ENCODE data around the gene TOX3. TPM values are rescaled to one million over a fixed set of nuclear protein-coding genes. Genes with fewer than 3 reads are reported as not detected.

Gene TOX3
- total and polyA plus RNA-seq, 2 of the 13 experiments (the other 11 are each of a cell fraction or from before 2014, with no cell fraction given) = 14.5 to 98.6 TPM

DNA sequence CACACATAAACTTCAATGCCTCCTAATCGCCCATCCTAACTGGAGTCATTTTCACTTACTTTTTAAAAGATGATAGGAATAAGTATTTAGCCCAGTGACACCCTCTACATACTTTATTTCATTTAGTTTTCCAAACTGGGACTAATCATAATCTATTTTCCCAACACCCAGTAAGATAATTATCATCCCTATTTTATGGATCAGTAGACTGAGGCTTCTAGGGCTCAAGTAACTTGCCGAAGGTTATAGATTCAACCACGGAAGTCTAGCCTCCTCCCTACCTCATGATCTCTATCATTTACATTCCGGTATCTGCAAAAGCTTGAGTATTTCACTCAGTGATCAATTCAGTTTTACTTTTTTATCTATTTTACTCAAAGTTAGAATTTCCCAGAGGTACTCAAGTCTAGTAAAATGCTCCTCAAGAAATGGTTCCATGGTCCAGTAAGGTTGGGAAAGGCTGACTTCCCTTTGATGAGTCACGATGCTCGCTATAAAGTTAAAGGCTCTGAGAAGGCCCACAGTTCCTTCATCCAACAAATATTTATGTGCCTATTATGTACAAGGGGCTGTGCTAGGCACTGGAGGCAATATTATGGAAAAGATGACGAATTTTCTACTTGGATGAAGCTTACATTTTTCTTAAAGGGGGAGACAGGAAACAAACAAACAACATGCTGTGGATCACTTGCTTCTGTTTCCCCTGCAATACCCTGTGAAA, 75.1 kb downstream of the TOX3 start:
- Histone ChIP-seq H3K9ac (ENCODE audit: insufficient read depth, low read depth, low read length) (no peak overlapping the region), H3K27me3 (ENCODE audit: control insufficient read depth in 1 of 2, insufficient read depth in 2 of 2, low read length in 2 of 2) (no peaks in the 10 kb centered on the region), H3K27ac (ENCODE audit: extremely low read length, insufficient read depth, low read length) (no peak overlapping the region), H3K79me2 (ENCODE audit: insufficient read depth, low read length) (peaks cover 72% of the 10 kb centered on the region), H2AFZ (ENCODE audit: low read length) (no peak overlapping the region), H3K9me3 (ENCODE audit: low read length) (no peaks in the 10 kb centered on the region), H3K4me3 (replicated peaks in 1 of 3; ENCODE audit: insufficient read depth in 1 of 3, low read depth in 2 of 3, low read length in 3 of 3) (no peak overlapping the region), H3K36me3 (replicated peaks in 1 of 2; ENCODE audit: control insufficient read depth in 1 of 2, insufficient read depth in 2 of 2, low read length in 2 of 2) (peaks cover 4 to 28% of the 10 kb centered on the region in 2 experiments; a peak in 3 of 5 replicates), H4K20me1 (ENCODE audit: insufficient read depth, low read length) (peaks cover 5% of the 10 kb centered on the region; the same call in 1 of the 2 replicates), H3K4me2 (ENCODE audit: low read depth, low read length) (no peak overlapping the region), H3K4me1 (ENCODE audit: insufficient read depth, low read length) (0 out of 2 replicates have a peak, but pooled peaks cover 6% of the 10 kb centered on the region)
- BruUV-seq (replicated peaks) = no TSS peak
- DNase-seq (ENCODE audit: low spot score) (no peak), ATAC-seq (no peak), FAIRE-seq (no peak)
- WGBS (ENCODE audit: low lambda C conversion rate) = 97% methylated on average over 7 of the region's 7 CpGs
- ChIA-PET CTCF (ENCODE audit: low intra/inter-chr PET ratio, low total read pairs) (no interaction called here), POLR2A (interaction anchor here (1.5 kb wide), 1 partner anchor 102 kb away, joined by 4 read pairs; no protein-coding TSS in a partner anchor)
- intact Hi-C loops (cut with micrococcal nuclease; ENCODE audit: unreplicated experiment) = no loop called here
- in situ Hi-C loops (cut with HindIII; ENCODE audit: extremely low pct_ligation_motif_present, low pct_unique_long_range_greater_than_20kb) = no loop called here
- TF ChIP-seq FOXA3 (CRISPR knock-in tag; IDR thresholded peaks at IDR 0.05) (no peak), RBAK (CRISPR knock-in tag; IDR thresholded peaks at IDR 0.05) (no peak), PRMT3 (CRISPR knock-in tag; IDR thresholded peaks at IDR 0.05; ENCODE audit: borderline replicate concordance, low read depth) (no peak), HNRNPUL1 (IDR thresholded peaks at IDR 0.05; ENCODE audit: low read depth, low read length) (no peak), ZNF879 (CRISPR knock-in tag; IDR thresholded peaks at IDR 0.05) (no peak), ZNF383 (CRISPR knock-in tag; IDR thresholded peaks at IDR 0.05; ENCODE audit: borderline replicate concordance) (no peak), SNRNP70 (IDR thresholded peaks at IDR 0.05; ENCODE audit: low read depth, low read length) (no peak), CREB1 (IDR thresholded peaks at IDR 0.05) (no peak), CREB1 (CRISPR knock-in tag; IDR thresholded peaks at IDR 0.05) (no peak), AHDC1 (CRISPR knock-in tag; IDR thresholded peaks at IDR 0.05; ENCODE audit: borderline replicate concordance) (no peak), CEBPB (IDR thresholded peaks at IDR 0.05; ENCODE audit: borderline replicate concordance, low read depth, low read length) (no peak), RAD51 (IDR thresholded peaks at IDR 0.05; ENCODE audit: borderline replicate concordance) (no peak), ZNF629 (CRISPR knock-in tag; conservative IDR thresholded peaks at IDR 0.05) (peak; percentile 90)
- TF ChIP-seq, protein P1, sequence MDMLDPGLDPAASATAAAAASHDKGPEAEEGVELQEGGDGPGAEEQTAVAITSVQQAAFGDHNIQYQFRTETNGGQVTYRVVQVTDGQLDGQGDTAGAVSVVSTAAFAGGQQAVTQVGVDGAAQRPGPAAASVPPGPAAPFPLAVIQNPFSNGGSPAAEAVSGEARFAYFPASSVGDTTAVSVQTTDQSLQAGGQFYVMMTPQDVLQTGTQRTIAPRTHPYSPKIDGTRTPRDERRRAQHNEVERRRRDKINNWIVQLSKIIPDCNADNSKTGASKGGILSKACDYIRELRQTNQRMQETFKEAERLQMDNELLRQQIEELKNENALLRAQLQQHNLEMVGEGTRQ (IDR thresholded peaks at IDR 0.05; ENCODE audit: low read depth, low read length) = no peak
- TF ChIP-seq, protein P1 (CRISPR knock-in tag; IDR thresholded peaks at IDR 0.05; ENCODE audit: borderline replicate concordance) = no peak
- TF ChIP-seq, protein P2, sequence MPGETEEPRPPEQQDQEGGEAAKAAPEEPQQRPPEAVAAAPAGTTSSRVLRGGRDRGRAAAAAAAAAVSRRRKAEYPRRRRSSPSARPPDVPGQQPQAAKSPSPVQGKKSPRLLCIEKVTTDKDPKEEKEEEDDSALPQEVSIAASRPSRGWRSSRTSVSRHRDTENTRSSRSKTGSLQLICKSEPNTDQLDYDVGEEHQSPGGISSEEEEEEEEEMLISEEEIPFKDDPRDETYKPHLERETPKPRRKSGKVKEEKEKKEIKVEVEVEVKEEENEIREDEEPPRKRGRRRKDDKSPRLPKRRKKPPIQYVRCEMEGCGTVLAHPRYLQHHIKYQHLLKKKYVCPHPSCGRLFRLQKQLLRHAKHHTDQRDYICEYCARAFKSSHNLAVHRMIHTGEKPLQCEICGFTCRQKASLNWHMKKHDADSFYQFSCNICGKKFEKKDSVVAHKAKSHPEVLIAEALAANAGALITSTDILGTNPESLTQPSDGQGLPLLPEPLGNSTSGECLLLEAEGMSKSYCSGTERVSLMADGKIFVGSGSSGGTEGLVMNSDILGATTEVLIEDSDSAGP (CRISPR knock-in tag; IDR thresholded peaks at IDR 0.05; ENCODE audit: borderline replicate concordance) = no peak
